GM18867 (cell line): ENCODE measurements around the gene MTHFD1L.
"Not testable (repeated sequence)": the region's sequence is repeated elsewhere in the genome, so short reads cannot be mapped to it uniquely, and the experiment has no call there.

ENCODE experiments used
- ATAC-seq: cut with Tn5 transposase; IDR thresholded peaks from one replicate; pipeline ENCODE4 v1.9.1; 2021; ENCODE audit warnings: mild to moderate bottlenecking, moderate library complexity; ENCODE audit not compliant: unreplicated experiment

The MTHFD1L gene

GRCh38 chr6:150865406-150866146, at the start of gene MTHFD1L:
TSS of gene MTHFD1L (plus strand) at chr6:150865702. CDS start at chr6:150865823, 121 bp downstream.
- ATAC-seq = peak; percentile 87

- ATAC-seq = not testable (repeated sequence)
These were observed 48.9 kb upstream of the MTHFD1L start for GRCh38 chr6:150816554-150816953.

- ATAC-seq = no peak
These were observed 42.6 kb upstream of the MTHFD1L start for GRCh38 chr6:150822932-150823331.

DNA sequence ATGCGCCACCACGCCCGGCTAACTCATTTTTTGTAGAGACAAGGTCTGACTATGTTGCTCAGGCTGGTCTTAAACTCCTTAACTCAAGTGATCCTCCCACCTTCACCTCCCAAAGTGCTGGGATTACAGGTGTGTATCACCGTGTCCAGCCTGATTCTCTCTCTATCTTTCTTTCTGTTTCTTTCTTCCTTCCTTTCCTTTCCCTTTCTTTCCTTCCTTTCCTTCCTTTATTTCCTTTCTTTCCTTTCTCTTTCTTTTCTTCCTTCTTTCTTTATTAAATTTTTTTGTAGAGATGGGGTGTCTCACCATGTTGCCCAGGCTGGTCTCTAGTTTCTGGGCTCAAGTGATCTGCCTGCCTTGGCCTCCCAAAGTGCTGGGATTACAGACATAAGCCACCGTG, 38.7 kb upstream of the MTHFD1L start:
- no peak for ATAC-seq

DNA sequence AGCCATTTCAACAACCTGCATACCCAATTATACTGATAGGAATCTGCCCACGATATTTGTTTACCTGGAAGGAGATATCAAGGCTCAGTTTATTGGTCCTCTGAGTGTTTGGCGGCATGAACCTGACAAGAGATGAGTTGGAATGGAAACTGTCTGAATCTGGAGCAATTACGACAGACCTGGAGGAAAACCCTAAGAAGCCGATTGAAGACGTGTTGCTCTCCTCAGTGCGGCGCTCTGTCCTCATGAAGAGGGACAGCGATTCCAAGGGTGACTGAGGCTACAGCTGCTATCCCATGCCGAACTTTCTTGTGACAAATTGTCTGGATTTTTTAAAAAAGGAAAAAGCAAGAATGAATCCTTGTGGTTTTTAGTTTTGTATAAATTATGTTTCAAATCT, 37.4 kb upstream of the MTHFD1L start:
- ATAC-seq = not testable (repeated sequence)

DNA sequence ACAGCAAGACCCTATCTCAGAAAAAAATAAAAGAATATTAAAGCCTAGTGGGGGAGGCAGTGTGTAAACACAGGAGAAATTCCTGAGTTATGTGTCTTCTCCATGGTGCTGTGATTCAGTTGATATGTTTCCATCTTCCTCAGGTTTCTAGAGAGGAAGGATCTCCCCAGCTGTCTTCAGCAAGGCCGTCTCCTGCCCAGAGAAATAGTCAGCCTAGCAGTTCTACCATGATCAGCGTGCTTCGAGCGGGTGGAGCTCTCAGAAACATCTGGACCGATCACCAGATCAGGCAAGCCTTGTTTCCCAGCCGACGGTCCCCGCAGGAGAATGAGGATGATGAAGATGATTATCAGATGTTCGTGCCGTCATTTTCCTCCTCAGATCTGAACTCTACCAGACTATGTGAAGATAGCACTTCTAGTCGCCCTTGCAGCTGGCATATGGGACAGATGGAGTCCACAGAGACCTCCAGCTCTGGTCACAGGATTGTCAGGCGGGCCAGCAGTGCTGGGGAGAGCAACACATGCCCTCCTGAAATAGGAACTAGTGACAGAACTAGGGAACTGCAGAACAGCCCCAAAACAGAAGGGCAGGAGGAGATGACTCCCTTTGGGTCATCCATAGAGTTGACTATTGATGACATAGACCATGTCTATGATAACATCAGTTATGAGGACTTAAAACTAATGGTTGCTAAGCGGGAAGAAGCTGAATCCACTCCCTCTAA, 34.9 kb upstream of the MTHFD1L start:
- no peak for ATAC-seq

- ATAC-seq = no peak
These were observed 33.9 kb upstream of the MTHFD1L start for GRCh38 chr6:150831577-150831976.

- ATAC-seq = no peak
These were observed 29.9 kb upstream of the MTHFD1L start for GRCh38 chr6:150835620-150836019.

GRCh38 chr6:150840185-150840584, 25.3 kb upstream of the MTHFD1L start:
- no peak for ATAC-seq

GRCh38 chr6:150841189-150841588, 24.3 kb upstream of the MTHFD1L start:
- no peak for ATAC-seq

- ATAC-seq = no peak
These were observed 23.8 kb upstream of the MTHFD1L start for GRCh38 chr6:150841697-150842096.

- no peak for ATAC-seq
These were observed 21.1 kb upstream of the MTHFD1L start for GRCh38 chr6:150844371-150844770.

- no peak for ATAC-seq
These were observed 18.9 kb upstream of the MTHFD1L start for GRCh38 chr6:150846641-150847040.

DNA sequence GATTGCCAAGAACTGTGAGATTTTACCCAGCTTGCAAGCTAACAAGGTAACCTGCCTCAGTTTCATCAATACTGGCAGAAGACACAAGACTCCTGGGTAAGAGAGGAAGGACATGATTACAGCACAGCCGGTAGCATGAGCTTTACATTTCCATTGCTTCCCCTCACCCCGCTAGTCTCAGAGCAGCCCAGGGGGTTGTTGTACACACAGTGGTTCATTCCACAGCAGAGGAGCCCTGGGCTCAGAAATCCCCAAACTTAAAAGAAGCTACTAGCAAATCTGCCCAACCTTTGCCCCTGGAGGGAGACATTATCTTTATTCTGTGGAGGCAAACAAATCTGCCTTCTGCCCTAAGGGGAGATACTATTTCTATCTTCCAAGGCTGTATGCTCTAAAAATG, 17.1 kb upstream of the MTHFD1L start:
- no peak for ATAC-seq

GRCh38 chr6:150854392-150854791, 11.1 kb upstream of the MTHFD1L start:
- ATAC-seq = not testable (repeated sequence)

DNA sequence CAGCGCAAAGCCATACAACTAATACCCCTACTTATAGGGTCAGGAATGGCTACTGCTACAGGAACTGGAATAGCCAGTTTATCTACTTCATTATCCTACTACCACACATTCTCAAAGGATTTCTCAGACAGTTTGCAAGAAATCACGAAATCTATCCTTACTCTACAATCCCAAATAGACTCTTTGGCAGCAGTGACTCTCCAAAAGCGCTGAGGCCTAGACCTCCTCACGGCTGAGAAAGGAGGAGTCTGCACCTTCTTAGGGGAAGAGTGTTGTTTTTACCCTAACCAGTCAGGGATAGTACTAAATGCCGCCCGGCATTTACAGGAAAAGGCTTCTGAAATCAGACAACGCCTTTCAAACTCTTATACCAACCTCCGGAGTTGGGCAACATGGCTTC, 10.3 kb upstream of the MTHFD1L start:
- not testable (repeated sequence) for ATAC-seq

DNA sequence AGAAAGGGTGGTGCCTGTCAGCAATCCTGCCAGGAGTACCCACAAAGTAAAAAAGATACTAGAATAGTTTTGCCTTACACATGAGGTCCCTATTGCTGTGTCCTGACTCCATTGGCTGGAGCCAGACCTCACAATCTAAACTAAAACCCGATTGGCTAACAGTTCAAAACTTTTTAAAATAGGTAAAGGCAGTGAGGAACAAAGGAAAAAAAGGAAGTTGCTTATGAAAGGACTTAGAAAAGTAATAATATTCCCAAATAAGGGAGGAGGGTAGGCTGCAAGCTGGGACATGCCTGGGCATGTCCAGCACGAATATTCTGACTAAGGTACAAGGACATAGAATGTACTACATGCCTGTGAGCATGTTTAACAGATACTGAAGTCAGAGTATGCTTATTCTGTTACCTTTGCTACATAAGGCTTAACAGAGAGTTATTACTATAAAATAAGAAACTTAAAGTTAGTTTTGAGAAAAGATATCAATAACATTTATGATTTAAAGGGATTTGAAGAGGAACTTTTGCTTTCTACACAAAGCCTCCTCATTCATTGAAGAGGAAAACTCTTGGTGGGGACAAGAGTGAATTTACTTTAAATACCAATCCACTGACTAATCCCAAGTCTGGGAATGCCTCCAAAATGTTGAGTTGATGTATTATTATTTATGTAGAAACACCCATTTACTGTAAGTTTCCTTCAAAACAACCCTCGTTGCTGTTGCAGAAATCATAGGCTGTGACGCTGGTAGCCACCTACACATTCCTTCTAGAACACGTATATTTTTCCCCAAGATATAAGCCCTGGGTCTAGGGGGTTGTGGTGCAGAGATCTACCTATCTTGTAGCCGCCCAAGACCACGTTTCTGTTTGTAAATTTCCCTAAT, 8.2 kb upstream of the MTHFD1L start:
- ATAC-seq = no peak

- no peak for ATAC-seq
These were observed 7.6 kb upstream of the MTHFD1L start for GRCh38 chr6:150857945-150858308.

DNA sequence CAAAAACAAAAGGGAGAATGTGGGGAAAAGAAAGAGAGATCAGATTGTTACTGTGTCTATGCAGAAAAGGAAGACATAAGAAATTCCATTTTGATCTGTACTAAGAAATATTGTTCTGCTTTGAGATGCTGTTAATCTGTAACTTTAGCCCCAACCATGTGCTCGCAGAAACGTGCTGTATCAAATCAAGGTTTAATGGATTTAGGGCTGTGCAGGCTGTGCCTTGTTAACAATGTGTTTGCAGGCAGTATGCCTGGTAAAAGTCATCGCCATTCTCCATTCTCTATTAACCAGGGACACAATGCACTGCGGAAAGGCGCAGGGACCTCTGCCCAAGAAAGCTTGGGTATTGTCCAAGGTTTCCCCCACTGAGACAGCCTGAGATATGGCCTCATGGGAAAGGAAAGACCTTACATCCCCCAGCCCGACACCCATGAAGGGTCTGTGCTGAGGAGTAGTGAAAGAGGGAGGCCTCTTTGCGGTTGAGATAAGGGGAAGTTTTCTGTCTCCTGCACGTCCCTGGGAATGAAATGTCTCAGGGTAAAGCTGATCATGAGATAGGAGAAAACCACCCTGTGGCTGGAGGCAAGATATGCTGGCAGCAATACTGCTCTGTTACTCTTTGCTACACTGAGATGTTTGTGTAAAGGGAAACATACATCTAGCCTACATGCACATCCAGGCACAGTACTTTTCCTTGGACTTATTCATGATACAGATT, 3.9 kb upstream of the MTHFD1L start:
- ATAC-seq = not testable (repeated sequence)

DNA sequence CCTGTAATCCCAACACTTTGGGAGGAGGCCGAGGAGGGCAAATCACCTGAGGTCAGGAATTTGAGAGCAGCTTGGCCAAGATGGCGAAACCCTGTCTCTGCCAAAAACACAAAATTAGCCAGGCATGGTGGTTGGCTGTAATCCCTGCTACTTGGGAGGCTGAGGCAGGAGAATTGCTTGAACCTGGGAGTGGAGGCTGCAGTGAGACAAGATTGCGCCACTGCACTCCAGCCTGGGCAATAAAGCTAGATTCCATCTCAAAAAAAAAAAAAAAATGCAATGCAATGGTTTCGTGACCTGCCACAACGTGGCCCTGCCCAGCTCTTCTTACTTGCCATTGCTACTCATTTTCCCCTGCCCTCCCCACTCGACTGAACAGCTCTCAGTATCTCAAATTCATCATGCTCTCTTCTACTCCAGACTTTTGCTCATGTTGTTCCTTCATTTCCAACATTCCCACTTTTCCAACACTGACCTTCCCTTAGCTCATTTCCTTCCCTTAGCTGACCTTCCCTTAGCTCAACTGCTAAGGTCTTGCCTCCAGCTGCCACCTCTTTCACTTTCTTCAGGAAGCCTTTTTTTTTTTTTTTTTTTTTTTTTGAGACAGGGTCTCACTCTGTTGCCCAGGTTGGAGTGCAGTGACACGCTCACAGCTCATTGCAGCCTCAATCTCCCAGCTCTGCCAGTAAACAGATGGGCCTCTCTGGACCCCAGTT, 2.1 kb upstream of the MTHFD1L start:
- no peak for ATAC-seq
